Measurements from ENCODE around the gene TAGAP. TPM values are rescaled to one million over a fixed set of nuclear protein-coding genes. Genes with fewer than 3 reads are reported as not detected.

The TAGAP gene
- total and polyA plus RNA-seq, 10 of the 15 experiments (the other 5 are each of a cell fraction or from before 2014, with no cell fraction given): 5.3 to 27.4 (median 18.9) TPM

DNA sequence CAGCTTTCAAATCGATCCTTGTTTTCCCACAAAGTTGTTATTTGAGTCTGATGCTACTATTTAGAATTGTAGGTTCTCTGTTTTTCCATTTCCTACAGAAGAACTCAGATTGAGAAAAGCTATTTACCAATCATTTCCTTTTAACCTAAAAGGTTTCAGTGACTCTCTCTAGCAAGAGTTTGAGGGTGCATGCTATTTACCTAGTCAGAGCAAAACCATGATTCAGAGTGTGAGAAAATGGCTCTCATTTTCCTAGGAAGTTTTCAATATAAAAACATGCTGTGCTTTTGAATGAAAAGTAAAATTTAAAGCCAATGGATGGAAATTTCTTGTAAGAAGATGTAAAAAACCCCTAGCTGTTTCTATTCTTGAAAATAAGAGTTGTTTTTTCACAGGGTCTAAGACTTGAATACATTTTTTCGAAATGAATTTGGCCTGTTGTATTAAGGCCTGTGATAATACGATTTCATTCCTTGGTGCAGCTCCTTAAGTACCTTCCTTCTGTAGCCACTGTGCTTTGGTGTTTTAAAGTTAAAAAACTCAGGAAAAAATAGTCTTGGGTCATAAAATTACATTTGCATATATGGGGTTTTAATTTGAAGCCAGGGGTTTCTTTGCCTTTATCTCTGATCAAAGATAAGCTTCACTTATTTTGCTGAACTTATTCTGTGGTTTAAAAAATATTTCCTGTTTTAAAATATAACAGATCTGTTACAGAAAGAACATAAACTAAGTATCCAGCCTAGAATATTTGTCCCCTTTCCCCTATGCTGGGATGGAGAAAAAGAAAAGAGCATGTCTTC is 26.8 kb downstream of the TAGAP start (continued):
- TF ChIP-seq, protein P1, sequence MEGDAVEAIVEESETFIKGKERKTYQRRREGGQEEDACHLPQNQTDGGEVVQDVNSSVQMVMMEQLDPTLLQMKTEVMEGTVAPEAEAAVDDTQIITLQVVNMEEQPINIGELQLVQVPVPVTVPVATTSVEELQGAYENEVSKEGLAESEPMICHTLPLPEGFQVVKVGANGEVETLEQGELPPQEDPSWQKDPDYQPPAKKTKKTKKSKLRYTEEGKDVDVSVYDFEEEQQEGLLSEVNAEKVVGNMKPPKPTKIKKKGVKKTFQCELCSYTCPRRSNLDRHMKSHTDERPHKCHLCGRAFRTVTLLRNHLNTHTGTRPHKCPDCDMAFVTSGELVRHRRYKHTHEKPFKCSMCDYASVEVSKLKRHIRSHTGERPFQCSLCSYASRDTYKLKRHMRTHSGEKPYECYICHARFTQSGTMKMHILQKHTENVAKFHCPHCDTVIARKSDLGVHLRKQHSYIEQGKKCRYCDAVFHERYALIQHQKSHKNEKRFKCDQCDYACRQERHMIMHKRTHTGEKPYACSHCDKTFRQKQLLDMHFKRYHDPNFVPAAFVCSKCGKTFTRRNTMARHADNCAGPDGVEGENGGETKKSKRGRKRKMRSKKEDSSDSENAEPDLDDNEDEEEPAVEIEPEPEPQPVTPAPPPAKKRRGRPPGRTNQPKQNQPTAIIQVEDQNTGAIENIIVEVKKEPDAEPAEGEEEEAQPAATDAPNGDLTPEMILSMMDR (IDR thresholded peaks at IDR 0.05 in 2 of 3, conservative IDR thresholded peaks at IDR 0.05 in 1 of 3; ENCODE audit: control insufficient read depth in 2 of 3, extremely low read depth in 1 of 3, insufficient read depth in 1 of 3, low read depth in 3 of 3, low read length in 3 of 3): no peak
- TF ChIP-seq NFXL1 (IDR thresholded peaks at IDR 0.05; ENCODE audit: borderline replicate concordance): no peak

DNA sequence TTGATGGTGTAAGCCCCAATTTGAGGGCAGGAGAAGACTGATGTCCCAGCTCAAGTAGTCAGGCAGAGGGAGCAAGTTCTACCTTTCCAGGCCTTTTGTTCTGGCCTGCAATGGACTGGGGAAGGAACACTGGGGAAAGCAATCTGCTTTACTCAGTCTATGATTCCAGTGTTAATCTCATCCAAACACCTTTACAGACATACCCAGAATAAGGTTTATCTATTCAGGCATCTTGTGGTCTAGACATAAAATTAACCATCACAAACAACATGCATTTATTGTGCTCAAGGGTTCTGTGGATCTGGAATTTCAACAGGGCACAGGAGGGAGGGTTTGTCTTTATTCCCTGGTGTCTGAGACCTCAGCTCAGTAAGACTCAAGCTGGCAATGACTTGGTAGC is 30.4 kb downstream of the TAGAP start:
- DNase-seq (ENCODE audit: low read depth, low spot score) (no peak), ATAC-seq (no peak), FAIRE-seq (no peak)
- BruUV-seq (replicated peaks): no TSS peak
- Histone ChIP-seq H3K4me3 (no peak overlapping the region), H3K4me1 (ENCODE audit: control insufficient read depth, insufficient read depth, low read length) (peaks cover 8% of the 10 kb centered on the region), H3K36me3 (ENCODE audit: control insufficient read depth in 2 of 2, insufficient read depth in 2 of 2, low read length in 1 of 2) (no peaks in the 10 kb centered on the region), H3K27ac (ENCODE audit: control insufficient read depth, insufficient read depth) (no peak overlapping the region), H3K79me2 (ENCODE audit: control insufficient read depth, insufficient read depth, low read length) (no peaks in the 10 kb centered on the region), H4K20me1 (ENCODE audit: control insufficient read depth, insufficient read depth) (no peaks in the 10 kb centered on the region), H3K9ac (ENCODE audit: control insufficient read depth, insufficient read depth, low read length) (no peak overlapping the region), H2AFZ (ENCODE audit: control insufficient read depth, low read depth, low read length) (no peak overlapping the region), H3K4me2 (ENCODE audit: control insufficient read depth, insufficient read depth) (no peak overlapping the region), H3K27me3 (replicated peaks in 1 of 2; ENCODE audit: control insufficient read depth in 2 of 2, insufficient read depth in 2 of 2, low read length in 1 of 2) (no peaks in the 10 kb centered on the region), H3K9me3 (replicated peaks; ENCODE audit: control insufficient read depth, insufficient read depth, low read length) (no peaks in the 10 kb centered on the region; the same call in 1 of the 3 replicates)
- CTCF ChIA-PET: interaction anchor here (1.0 to 14.0 kb wide), 2 partner anchors 93 to 120 kb away, joined by 3 to 631 read pairs; no protein-coding TSS in a partner anchor
- intact Hi-C loops (cut with micrococcal nuclease; ENCODE audit: unreplicated experiment) (no loop called here), in situ Hi-C loops (cut with MboI) (loop anchor here (25.0 kb wide), 1 partner anchor 448 kb away; no protein-coding TSS in a partner anchor)
- RAD21 ChIA-PET (ENCODE audit: unreplicated experiment): interaction anchor here (1.2 to 10.0 kb wide), 4 partner anchors 14 to 120 kb away, joined by 4 to 259 read pairs (median 6); no protein-coding TSS in a partner anchor
- POLR2A ChIA-PET: interaction anchor here (0.6 kb wide), 1 partner anchor 339 kb away, joined by 3 read pairs; no protein-coding TSS in a partner anchor
- SMC1A ChIA-PET (ENCODE audit: uncharacterized antibody, unreplicated experiment): interaction anchor here (1.0 to 15.8 kb wide), 2 partner anchors 51 to 96 kb away, joined by 3 to 517 read pairs; no protein-coding TSS in a partner anchor
- TF ChIP-seq, protein P2, sequence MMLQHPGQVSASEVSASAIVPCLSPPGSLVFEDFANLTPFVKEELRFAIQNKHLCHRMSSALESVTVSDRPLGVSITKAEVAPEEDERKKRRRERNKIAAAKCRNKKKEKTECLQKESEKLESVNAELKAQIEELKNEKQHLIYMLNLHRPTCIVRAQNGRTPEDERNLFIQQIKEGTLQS (IDR thresholded peaks at IDR 0.05; ENCODE audit: borderline replicate concordance, extremely low read depth, low read depth, low read length): no peak
- TF ChIP-seq ZNF274 (IDR thresholded peaks at IDR 0.05; ENCODE audit: insufficient read depth, insufficient read length) (no peak), ZBED1 (IDR thresholded peaks at IDR 0.05; ENCODE audit: borderline replicate concordance) (no peak), BMI1 (IDR thresholded peaks at IDR 0.05; ENCODE audit: borderline replicate concordance) (no peak), RFX5 (IDR thresholded peaks at IDR 0.05; ENCODE audit: low read depth, low read length) (no peak), CBX3 (IDR thresholded peaks at IDR 0.05; ENCODE audit: borderline replicate concordance, low read depth) (no peak), CBX5 (IDR thresholded peaks at IDR 0.05; ENCODE audit: low read depth) (no peak), SIN3A (IDR thresholded peaks at IDR 0.05; ENCODE audit: low read depth, low read length) (no peak), SMC3 (IDR thresholded peaks at IDR 0.05; ENCODE audit: borderline replicate concordance, low read length) (no peak), EP300 (IDR thresholded peaks at IDR 0.05; ENCODE audit: borderline replicate concordance in 1 of 2, control insufficient read depth in 1 of 2, low read depth in 2 of 2, low read length in 2 of 2) (no peak), RBBP5 (conservative IDR thresholded peaks at IDR 0.05) (no peak)
- TF ChIP-seq, protein P3, sequence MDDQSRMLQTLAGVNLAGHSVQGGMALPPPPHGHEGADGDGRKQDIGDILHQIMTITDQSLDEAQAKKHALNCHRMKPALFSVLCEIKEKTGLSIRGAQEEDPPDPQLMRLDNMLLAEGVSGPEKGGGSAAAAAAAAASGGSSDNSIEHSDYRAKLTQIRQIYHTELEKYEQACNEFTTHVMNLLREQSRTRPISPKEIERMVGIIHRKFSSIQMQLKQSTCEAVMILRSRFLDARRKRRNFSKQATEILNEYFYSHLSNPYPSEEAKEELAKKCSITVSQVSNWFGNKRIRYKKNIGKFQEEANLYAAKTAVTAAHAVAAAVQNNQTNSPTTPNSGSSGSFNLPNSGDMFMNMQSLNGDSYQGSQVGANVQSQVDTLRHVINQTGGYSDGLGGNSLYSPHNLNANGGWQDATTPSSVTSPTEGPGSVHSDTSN (IDR thresholded peaks at IDR 0.05; ENCODE audit: insufficient replicate concordance, low read depth, low read length): no peak
- TF ChIP-seq, protein P4, sequence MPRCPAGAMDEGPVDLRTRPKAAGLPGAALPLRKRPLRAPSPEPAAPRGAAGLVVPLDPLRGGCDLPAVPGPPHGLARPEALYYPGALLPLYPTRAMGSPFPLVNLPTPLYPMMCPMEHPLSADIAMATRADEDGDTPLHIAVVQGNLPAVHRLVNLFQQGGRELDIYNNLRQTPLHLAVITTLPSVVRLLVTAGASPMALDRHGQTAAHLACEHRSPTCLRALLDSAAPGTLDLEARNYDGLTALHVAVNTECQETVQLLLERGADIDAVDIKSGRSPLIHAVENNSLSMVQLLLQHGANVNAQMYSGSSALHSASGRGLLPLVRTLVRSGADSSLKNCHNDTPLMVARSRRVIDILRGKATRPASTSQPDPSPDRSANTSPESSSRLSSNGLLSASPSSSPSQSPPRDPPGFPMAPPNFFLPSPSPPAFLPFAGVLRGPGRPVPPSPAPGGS (IDR thresholded peaks at IDR 0.05; ENCODE audit: borderline replicate concordance, insufficient read depth, low read depth, low read length, poor library complexity, severe bottlenecking): no peak
